Activated CD8-positive, alpha-beta T cell treated with anti-CD3 and anti-CD28 coated beads for 36 hours (primary cell): ENCODE data around the gene ASB6. TPM values are rescaled to one million over a fixed set of nuclear protein-coding genes. Genes with fewer than 3 reads are reported as not detected.
A peak's percentile ranks its signal among the peaks of the same experiment; 100 is the strongest.

Experiments
- ATAC-seq: fragments of 200-7000 bp; cut with Tn5 transposase; one replicate; pipeline ENCODE4 v1.10.0; 2021; ENCODE audit warnings: mild to moderate bottlenecking, moderate library complexity
- CTCF ChIA-PET: fragments of 350-600 bp; sonication (Branson Sonifier 250); formaldehyde crosslinking; loops from one replicate; lab custom pipeline; 2021; ENCODE audit warnings: antibody characterized with exemption; lab: Charles Lee
- POLR2A ChIA-PET: fragments of 350-600 bp; sonication (Branson Sonifier 250); formaldehyde crosslinking; loops from one replicate; lab custom pipeline; 2021; ENCODE audit warnings: antibody characterized with exemption; lab: Charles Lee
- DNase-seq: peaks from one replicate; pipeline ENCODE4 v3.0.0-alpha.2; 2020
- H3K27ac Mint-ChIP-seq: one replicate; pipeline ENCODE4 v1.8.0; 2021; ENCODE audit warnings: mild to moderate bottlenecking, mixed read lengths
- H3K27me3 Mint-ChIP-seq: one replicate; pipeline ENCODE4 v1.8.0; 2021; ENCODE audit warnings: mixed read lengths
- H3K36me3 Mint-ChIP-seq: one replicate; pipeline ENCODE4 v1.8.0; 2021; ENCODE audit warnings: low read depth, mixed read lengths
- H3K4me1 Mint-ChIP-seq: one replicate; pipeline ENCODE4 v1.8.0; 2021; ENCODE audit warnings: low read depth, mixed read lengths
- H3K4me3 Mint-ChIP-seq: one replicate; pipeline ENCODE4 v1.8.0; 2021; ENCODE audit warnings: mild to moderate bottlenecking, moderate library complexity, mixed read lengths
- H3K9me3 Mint-ChIP-seq: one replicate; pipeline ENCODE4 v1.8.0; 2021; ENCODE audit warnings: mixed read lengths
- CTCF ChIP-seq: fragments of 200-600 bp; IDR thresholded peaks from one replicate; pipeline ENCODE4 v1.8.0; 2022; ENCODE audit warnings: antibody characterized with exemption, mild to moderate bottlenecking
- intact Hi-C: fragments of 100-400 bp; cut with micrococcal nuclease; formaldehyde crosslinking; loops from one replicate; pipeline ENCODE4 v1.10.0; 2022
- total RNA-seq, 2 experiments: library from RNA; stranded (reverse); gene quantifications; one replicate each; pipeline ENCODE4 v1.2.3, GENCODE V29; 2021

Gene ASB6
- total RNA-seq, 2 experiments from 2014 or later: 16.6 TPM

GRCh38 chr9:129626625-129627284 lies 15.2 kb downstream of the ASB6 start:
- Mint-ChIP-seq H3K36me3 (peaks cover 29% of the 10 kb centered on the region), H3K27ac (peak overlapping the region; percentile 95), H3K9me3 (no peaks in the 10 kb centered on the region), H3K4me3 (peak overlapping the region; percentile 77), H3K4me1 (peaks cover 58% of the 10 kb centered on the region), H3K27me3 (peaks cover 2% of the 10 kb centered on the region)
- POLR2A ChIA-PET: interaction anchor here (1.1 to 2.9 kb wide), 4 partner anchors 11 to 111 kb away, joined by 3 to 12 read pairs (median 7); partner anchors contain the start of gene ASB6
- DNase-seq (peak; percentile 47), ATAC-seq (peak; percentile 28)
- CTCF ChIA-PET: interaction anchor here (0.9 to 10.1 kb wide), 6 partner anchors 10 to 496 kb away, joined by 3 to 131 read pairs (median 8); no protein-coding TSS in a partner anchor
- intact Hi-C loops: no loop called here
- TF ChIP-seq CTCF: no peak

GRCh38 chr9:129626079-129626624 lies 15.8 kb downstream of the ASB6 start, which contains the start of gene NTMT1:
Gene NTMT1 (plus strand): TSS chr9:129626163. CDS start chr9:129632704, 6,541 bp downstream.
- peaks cover 52% of the 10 kb centered on the region for H3K4me1 Mint-ChIP-seq
- intact Hi-C loops: no loop called here
- peak within 1 kb of the TSS; percentile 77 for H3K4me3 Mint-ChIP-seq
- H3K9me3 Mint-ChIP-seq: no peaks in the 10 kb centered on the region
- ChIA-PET CTCF (interaction anchor here (0.7 to 10.1 kb wide), 9 partner anchors 11 to 495 kb away, joined by 3 to 131 read pairs (median 5); no protein-coding TSS in a partner anchor), POLR2A (interaction anchor here (0.6 to 2.9 kb wide), 5 partner anchors 11 to 112 kb away, joined by 3 to 12 read pairs (median 4); partner anchors contain the start of gene ASB6)
- H3K27ac Mint-ChIP-seq: peak within 1 kb of the TSS; percentile 95
- DNase-seq (peak; percentile 90), ATAC-seq (peak; percentile 83)
- TF ChIP-seq CTCF: no peak
- peaks cover 4% of the 10 kb centered on the region for H3K27me3 Mint-ChIP-seq
- peaks cover 25% of the 10 kb centered on the region for H3K36me3 Mint-ChIP-seq

GRCh38 chr9:129624947-129625346 lies 17.0 kb downstream of the ASB6 start:
- H3K36me3 Mint-ChIP-seq: peaks cover 25% of the 10 kb centered on the region
- H3K9me3 Mint-ChIP-seq: no peaks in the 10 kb centered on the region
- ATAC-seq: peak; percentile 47
- peak overlapping the region; percentile 80 for H3K27ac Mint-ChIP-seq
- H3K4me3 Mint-ChIP-seq: peak overlapping the region; percentile 77
- POLR2A ChIA-PET: interaction anchor here (1.0 to 2.9 kb wide), 6 partner anchors 9 to 485 kb away, joined by 3 to 12 read pairs (median 6); partner anchors contain the start of genes ASB6 and IER5L
- CTCF ChIA-PET: interaction anchor here (0.9 to 10.1 kb wide), 37 partner anchors 11 to 544 kb away, joined by 3 to 131 read pairs (median 4); partner anchors contain the start of gene DOLPP1
- TF ChIP-seq CTCF: no peak
- peak; percentile 61 for DNase-seq
- peaks cover 10% of the 10 kb centered on the region for H3K27me3 Mint-ChIP-seq
- intact Hi-C loops: no loop called here
- peaks cover 45% of the 10 kb centered on the region for H3K4me1 Mint-ChIP-seq

- intact Hi-C loops: no loop called here
- peaks cover 13% of the 10 kb centered on the region for H3K27me3 Mint-ChIP-seq
- ChIA-PET CTCF (interaction anchor here (0.6 to 10.1 kb wide), 47 partner anchors 10 to 544 kb away, joined by 3 to 131 read pairs (median 4); partner anchors contain the start of gene DOLPP1), POLR2A (interaction anchor here (1.0 to 2.9 kb wide), 5 partner anchors 10 to 485 kb away, joined by 3 to 12 read pairs (median 6); partner anchors contain the start of genes ASB6 and IER5L)
- peak overlapping the region; percentile 55 for H3K4me3 Mint-ChIP-seq
- peaks cover 20% of the 10 kb centered on the region for H3K36me3 Mint-ChIP-seq
- H3K4me1 Mint-ChIP-seq: peaks cover 39% of the 10 kb centered on the region
- ATAC-seq: peak; percentile 26
- H3K9me3 Mint-ChIP-seq: no peaks in the 10 kb centered on the region
- peak overlapping the region; percentile 68 for H3K27ac Mint-ChIP-seq
- peak; percentile 85 for DNase-seq
- TF ChIP-seq CTCF: peak; percentile 84
Measured at GRCh38 chr9:129624168-129624759, 17.7 kb downstream of the ASB6 start.
